GM23338 (cell line): ENCODE measurements around the gene STARD8. TPM values are rescaled to one million over a fixed set of nuclear protein-coding genes. Genes with fewer than 3 reads are reported as not detected.

Experiments used
- ATAC-seq: fragments of 200-7000 bp; cut with Tn5 transposase; 3 replicates; pipeline ENCODE4 v1.9.1; 2020
- DNase-seq: peaks from one replicate; pipeline ENCODE4 v3.0.0-alpha.2; 2015; ENCODE audit warnings: low spot score
- H2AFZ ChIP-seq: fragments of 200-600 bp; sonication (generic); 2 replicates; pipeline ENCODE4 v1.8.0; 2016; ENCODE audit warnings: antibody characterized with exemption, mild to moderate bottlenecking, moderate library complexity
- H3F3A ChIP-seq: fragments of 200-600 bp; sonication (generic); replicated peaks from 2 replicates; pipeline ENCODE4 v1.8.0; 2017; ENCODE audit warnings: antibody characterized with exemption, mixed run types, low read depth
- H3K27ac ChIP-seq: fragments of 200-600 bp; sonication (generic); 2 replicates; pipeline ENCODE4 v1.6.1; 2016; ENCODE audit warnings: low read depth
- H3K27me3 ChIP-seq: fragments of 200-600 bp; sonication (generic); 2 replicates; pipeline ENCODE4 v1.8.0; 2016; ENCODE audit warnings: mild to moderate bottlenecking, mixed run types, moderate library complexity; ENCODE audit not compliant: insufficient read depth
- H3K36me3 ChIP-seq: fragments of 200-600 bp; sonication (generic); 2 replicates; pipeline ENCODE4 v1.8.0; 2016; ENCODE audit warnings: mild to moderate bottlenecking; ENCODE audit not compliant: insufficient read depth
- H3K4me1 ChIP-seq: fragments of 200-600 bp; sonication (generic); 2 replicates; pipeline ENCODE4 v1.8.0; 2016; ENCODE audit warnings: mild to moderate bottlenecking, moderate library complexity; ENCODE audit not compliant: insufficient read depth
- H3K4me2 ChIP-seq: fragments of 200-600 bp; sonication (generic); 2 replicates; pipeline ENCODE4 v1.7.1; 2017; ENCODE audit warnings: mixed run types
- H3K4me3 ChIP-seq: fragments of 200-600 bp; sonication (generic); 2 replicates; pipeline ENCODE4 v1.6.1; 2016; ENCODE audit warnings: mixed run types
- H3K79me2 ChIP-seq: fragments of 200-600 bp; sonication (generic); replicated peaks from 2 replicates; pipeline ENCODE4 v1.8.0; 2017; ENCODE audit warnings: mild to moderate bottlenecking; ENCODE audit not compliant: insufficient read depth
- H3K9me2 ChIP-seq: fragments of 200-600 bp; sonication (generic); 2 replicates; pipeline ENCODE4 v1.8.0; 2017; ENCODE audit not compliant: insufficient read depth
- H4K20me1 ChIP-seq: fragments of 200-600 bp; sonication (generic); replicated peaks from 2 replicates; pipeline ENCODE4 v1.8.0; 2017; ENCODE audit warnings: mild to moderate bottlenecking; ENCODE audit not compliant: insufficient read depth
- H3K27ac Mint-ChIP-seq: 2 replicates; pipeline ENCODE4 v1.8.0; 2020; ENCODE audit warnings: inconsistent platforms, mild to moderate bottlenecking, moderate library complexity, mixed read lengths
- H3K27me3 Mint-ChIP-seq: 3 replicates; pipeline ENCODE4 v1.8.0; 2022; ENCODE audit warnings: low read depth, mild to moderate bottlenecking, moderate library complexity, mixed read lengths, inconsistent platforms; ENCODE audit not compliant: insufficient read depth, poor library complexity
- H3K36me3 Mint-ChIP-seq: 3 replicates; pipeline ENCODE4 v1.8.0; 2021; ENCODE audit warnings: low read depth, mild to moderate bottlenecking, inconsistent platforms, moderate library complexity, mixed read lengths
- H3K4me1 Mint-ChIP-seq: 3 replicates; pipeline ENCODE4 v1.8.0; 2020; ENCODE audit warnings: mild to moderate bottlenecking, inconsistent platforms, mixed read lengths
- H3K4me3 Mint-ChIP-seq: 3 replicates; pipeline ENCODE4 v1.8.0; 2021; ENCODE audit warnings: moderate library complexity, mild to moderate bottlenecking, inconsistent platforms, mixed read lengths
- H3K9me3 Mint-ChIP-seq: 3 replicates; pipeline ENCODE4 v1.8.0; 2020; ENCODE audit warnings: moderate library complexity, mild to moderate bottlenecking, inconsistent platforms, mixed read lengths
- CREB1 ChIP-seq: fragments of 250-450 bp; sonication (Bioruptor Pico); IDR thresholded peaks from 2 replicates; pipeline ENCODE4 v1.5.0; 2020; ENCODE audit warnings: low read depth, mild to moderate bottlenecking, moderate library complexity
- CTCF ChIP-seq, 2 experiments: fragments of 200-600 bp in 1 of 2; sonication (generic) in 1 of 2; conservative IDR thresholded peaks; 2 replicates each; pipeline versions ENCODE4 v1.5.1 to v1.6.1; 2016 to 2017; ENCODE audit warnings: antibody characterized with exemption in 2 of 2, low read depth in 2 of 2, mild to moderate bottlenecking in 2 of 2, moderate library complexity in 1 of 2
- ETS1 ChIP-seq: IDR thresholded peaks from 2 replicates; pipeline ENCODE4 v1.6.1; 2016; ENCODE audit warnings: antibody characterized with exemption
- EZH2 ChIP-seq: fragments of 200-600 bp; sonication (generic); IDR thresholded peaks from one replicate; pipeline ENCODE4 v1.8.0; 2017; ENCODE audit warnings: antibody characterized with exemption, mild to moderate bottlenecking, low read depth; ENCODE audit not compliant: unreplicated experiment
- EZH2phosphoT487 ChIP-seq: fragments of 200-600 bp; sonication (generic); IDR thresholded peaks from one replicate; pipeline ENCODE4 v1.8.1; 2018; ENCODE audit warnings: antibody characterized with exemption; ENCODE audit not compliant: unreplicated experiment
- JUNB ChIP-seq: IDR thresholded peaks from one replicate; pipeline ENCODE4 v1.6.1; 2016; ENCODE audit warnings: antibody characterized with exemption; ENCODE audit not compliant: unreplicated experiment
- NANOG ChIP-seq: IDR thresholded peaks from 2 replicates; pipeline ENCODE4 v1.6.1; 2016; ENCODE audit warnings: antibody characterized with exemption, borderline replicate concordance
- POLR2AphosphoS5 ChIP-seq: IDR thresholded peaks from 2 replicates; pipeline ENCODE4 v1.6.1; 2016; ENCODE audit warnings: antibody characterized with exemption, low read depth
- REST ChIP-seq: IDR thresholded peaks from one replicate; pipeline ENCODE4 v1.6.1; 2018; ENCODE audit warnings: antibody characterized with exemption; ENCODE audit not compliant: unreplicated experiment
- STAT1 ChIP-seq: IDR thresholded peaks from one replicate; pipeline ENCODE4 v1.6.1; 2016; ENCODE audit warnings: antibody characterized with exemption; ENCODE audit not compliant: unreplicated experiment
- ZNF114 ChIP-seq: fragments of 250-450 bp; sonication (Bioruptor Pico); IDR thresholded peaks from 2 replicates; pipeline ENCODE4 v1.5.0; 2020; ENCODE audit warnings: mild to moderate bottlenecking, moderate library complexity
- ZNF331 ChIP-seq: fragments of 250-450 bp; sonication (Bioruptor Pico); IDR thresholded peaks from 2 replicates; pipeline ENCODE4 v1.5.0; 2020; ENCODE audit warnings: low read depth, mild to moderate bottlenecking, moderate library complexity
- ZNF462 ChIP-seq: fragments of 250-450 bp; sonication (Bioruptor Pico); IDR thresholded peaks from 2 replicates; pipeline ENCODE4 v1.5.0; 2020; ENCODE audit warnings: mild to moderate bottlenecking, moderate library complexity
- polyA plus RNA-seq: library from polyadenylated mRNA; unstranded; fragments of >200 nt; fragmentation: Nextera tagmentation; extraction: Ambion mirVana; gene quantifications from 2 replicates; pipeline ENCODE4 v1.2.1, GENCODE V29; 2016
- total RNA-seq: library from RNA; depleted of rRNA; stranded (reverse); fragments of >200 nt; shearing (Covaris generic); gene quantifications from 2 replicates; pipeline ENCODE4 v1.2.3, GENCODE V29; 2014

The STARD8 gene
- total and polyA plus RNA-seq, 2 experiments from 2014 or later = 0.74 to 5.6 TPM

- no peaks in the 10 kb centered on the region for H3K9me3 Mint-ChIP-seq
Measured at GRCh38 chrX:68683580-68683979, 36.1 kb downstream of the STARD8 start.

More at GRCh38 chrX:68683580-68683979, 36.1 kb downstream of the STARD8 start:
- peaks cover 12% of the 10 kb centered on the region for H3K27me3 Mint-ChIP-seq
- Histone ChIP-seq H3K9me2 (no peaks in the 10 kb centered on the region), H2AFZ (no peak overlapping the region), H3F3A (no peaks in the 10 kb centered on the region), H3K79me2 (no peaks in the 10 kb centered on the region), H3K27ac (no peak overlapping the region), H3K4me2 (no peak overlapping the region), H3K27me3 (peaks cover 9% of the 10 kb centered on the region; the same call in 1 of the 2 replicates), H3K4me3 (no peak overlapping the region), H3K36me3 (no peaks in the 10 kb centered on the region), H3K4me1 (0 out of 2 replicates have a peak, but pooled peaks cover 2% of the 10 kb centered on the region), H4K20me1 (no peaks in the 10 kb centered on the region)
- peaks cover 50% of the 10 kb centered on the region for H3K4me1 Mint-ChIP-seq
- DNase-seq (no peak), ATAC-seq (no peak)
- TF ChIP-seq CREB1 = no peak
- TF ChIP-seq EZH2 = no peak
- TF ChIP-seq POLR2AphosphoS5 = no peak
- TF ChIP-seq ZNF462 = no peak
- TF ChIP-seq ZNF114 = no peak
- no peak for TF ChIP-seq NANOG
- TF ChIP-seq REST = no peak
- TF ChIP-seq JUNB = no peak
- no peak for TF ChIP-seq STAT1
- no peak for TF ChIP-seq ZNF331
- no peak for TF ChIP-seq CTCF (conservative IDR thresholded peaks at IDR 0.05; ENCODE audit: low read depth in 2 of 2)
- TF ChIP-seq EZH2phosphoT487 = no peak
- no peak for TF ChIP-seq ETS1
- H3K36me3 Mint-ChIP-seq = no peaks in the 10 kb centered on the region
- no peak overlapping the region for H3K4me3 Mint-ChIP-seq
- no peak overlapping the region for H3K27ac Mint-ChIP-seq
